Keratinocyte (primary cell): Measurements from ENCODE around the gene MOCS1. TPM values are rescaled to one million over a fixed set of nuclear protein-coding genes. Genes with fewer than 3 reads are reported as not detected.

Experiments
- DNase-seq: peaks from one replicate; pipeline ENCODE4 v3.0.0-alpha.2; 2011; ENCODE audit warnings: low read depth, missing footprints, low spot score
- FAIRE-seq: peaks from 2 replicates; lab custom pipeline; 2011; peaks lifted over from hg19 to GRCh38; lab: Jason Lieb, UNC
- H2AFZ ChIP-seq: 2 replicates; pipeline ENCODE4 v1.6.0; 2012; ENCODE audit warnings: low read length, control low read depth, inconsistent platforms; ENCODE audit not compliant: control insufficient read depth
- H3K27ac ChIP-seq: 2 replicates; pipeline ENCODE4 v1.5.1; 2011; ENCODE audit warnings: low read length; ENCODE audit not compliant: control insufficient read depth, insufficient read depth
- H3K27me3 ChIP-seq: 3 replicates; pipeline ENCODE4 v1.6.0; 2011; ENCODE audit warnings: low read length; ENCODE audit not compliant: control insufficient read depth, insufficient read depth; ENCODE audit errors: extremely low read depth
- H3K36me3 ChIP-seq, 2 experiments: 2 replicates in 1 of 2; 3 replicates in 1 of 2; pipeline ENCODE4 v1.5.1; 2011; ENCODE audit warnings: low read length in 2 of 2, mild to moderate bottlenecking in 1 of 2; ENCODE audit not compliant: control insufficient read depth in 2 of 2, insufficient read depth in 2 of 2; ENCODE audit errors: extremely low read depth in 1 of 2
- H3K4me1 ChIP-seq: 3 replicates; pipeline ENCODE4 v1.5.1; 2011; ENCODE audit warnings: low read length; ENCODE audit not compliant: control insufficient read depth, insufficient read depth; ENCODE audit errors: extremely low read depth
- H3K4me2 ChIP-seq: 3 replicates; pipeline ENCODE4 v1.6.0; 2011; ENCODE audit warnings: low read depth, low read length; ENCODE audit not compliant: control insufficient read depth, insufficient read depth; ENCODE audit errors: extremely low read depth
- H3K4me3 ChIP-seq, 3 experiments: fragments of 200-600 bp in 1 of 3; sonication (generic) in 1 of 3; 2 replicates in 2 of 3; 3 replicates in 1 of 3; pipeline ENCODE4 v1.5.1; 2011 to 2016; ENCODE audit warnings: low read length in 3 of 3, mild to moderate bottlenecking in 3 of 3, control low read depth in 2 of 3, inconsistent platforms in 1 of 3, low read depth in 1 of 3, mixed read lengths in 1 of 3, mixed run types in 1 of 3, moderate library complexity in 1 of 3; ENCODE audit not compliant: control insufficient read depth in 2 of 3, insufficient read depth in 2 of 3; ENCODE audit errors: extremely low read depth in 1 of 3
- H3K79me2 ChIP-seq: 2 replicates; pipeline ENCODE4 v1.6.0; 2012; ENCODE audit warnings: low read length; ENCODE audit not compliant: control insufficient read depth, insufficient read depth
- H3K9ac ChIP-seq: 3 replicates; pipeline ENCODE4 v1.6.0; 2011; ENCODE audit warnings: low read length; ENCODE audit not compliant: control insufficient read depth, insufficient read depth; ENCODE audit errors: extremely low read depth
- H3K9me1 ChIP-seq: 3 replicates; pipeline ENCODE4 v1.6.0; 2011; ENCODE audit warnings: low read length; ENCODE audit not compliant: control insufficient read depth, insufficient read depth; ENCODE audit errors: extremely low read depth
- H3K9me3 ChIP-seq: 2 replicates; pipeline ENCODE4 v1.5.1; 2012; ENCODE audit warnings: low read depth, low read length; ENCODE audit not compliant: control insufficient read depth
- H4K20me1 ChIP-seq: 3 replicates; pipeline ENCODE4 v1.6.0; 2011; ENCODE audit warnings: low read length; ENCODE audit not compliant: control insufficient read depth, insufficient read depth; ENCODE audit errors: extremely low read depth
- CTCF ChIP-seq, 3 experiments: IDR thresholded peaks in 1 of 3; conservative IDR thresholded peaks in 1 of 3; optimal IDR thresholded peaks in 1 of 3; 2 replicates in 2 of 3; 3 replicates in 1 of 3; pipeline versions ENCODE3 to v1.5.1; 2011; ENCODE audit warnings: low read length in 3 of 3, mild to moderate bottlenecking in 3 of 3, moderate library complexity in 2 of 3, control low read depth in 1 of 3, inconsistent platforms in 1 of 3; ENCODE audit not compliant: insufficient read depth in 2 of 3; ENCODE audit errors: extremely low read depth in 1 of 3
- EZH2 ChIP-seq: IDR thresholded peaks from one replicate; pipeline ENCODE4 v1.6.1; 2012; ENCODE audit warnings: inconsistent platforms, mild to moderate bottlenecking, low read length, moderate library complexity
- dilution Hi-C: fragments of 300-500 bp; cut with MboI; formaldehyde crosslinking; loops from one replicate; pipeline ENCODE4 v1.7.0; 2020; ENCODE audit warnings: low sequenced_read_pairs; ENCODE audit not compliant: extremely low pct_ligation_motif_present
- polyA plus RNA-seq, 5 experiments: library from polyadenylated mRNA; depleted of rRNA in 3 of 5; stranded (reverse) in 3 of 5; stranded (forward) in 1 of 5; unstranded in 1 of 5; fragments of >200 nt; gene quantifications; 1 replicate in 1 of 5; 2 replicates in 3 of 5; 3 replicates in 1 of 5; pipeline versions ENCODE4 v1.2.1 to v1.2.3, GENCODE V29; 2011 to 2012; ENCODE audit warnings: missing spikeins in 2 of 5, low read depth in 1 of 5, low replicate concordance in 1 of 5

The MOCS1 gene
- polyA plus RNA-seq, 1 donor (not counting 4 experiments of a cell fraction or from before 2014, with no cell fraction given), result 2.2 TPM

- no peaks in the 10 kb centered on the region for H3K9me3 ChIP-seq
- FAIRE-seq, result no peak
- no peak overlapping the region for H3K4me2 ChIP-seq
- H3K4me3 ChIP-seq, result no peak overlapping the region
- H3K9me1 ChIP-seq, result no peaks in the 10 kb centered on the region
- dilution Hi-C loops, result no loop called here
- H3K4me1 ChIP-seq, result no peaks in the 10 kb centered on the region
- no peaks in the 10 kb centered on the region for H3K36me3 ChIP-seq
- no peaks in the 10 kb centered on the region for H3K27me3 ChIP-seq
- no peaks in the 10 kb centered on the region for H3K79me2 ChIP-seq
- H2AFZ ChIP-seq, result no peak overlapping the region
- no peak for DNase-seq
- H3K27ac ChIP-seq, result no peak overlapping the region
- no peak overlapping the region for H3K9ac ChIP-seq
- no peaks in the 10 kb centered on the region for H4K20me1 ChIP-seq
- TF ChIP-seq CTCF (optimal IDR thresholded peaks at IDR 0.05 in 1 of 3, IDR thresholded peaks at IDR 0.05 in 1 of 3, conservative IDR thresholded peaks at IDR 0.05 in 1 of 3; ENCODE audit: extremely low read depth in 1 of 3, insufficient read depth in 2 of 3, low read length in 3 of 3) (no peak), EZH2 (no peak)
Observed at GRCh38 chr6:39899554-39900295, 34.5 kb downstream of the MOCS1 start.

GRCh38 chr6:39898625-39899024 is 35.6 kb downstream of the MOCS1 start:
- H3K4me2 ChIP-seq, result no peak overlapping the region
- H3K27me3 ChIP-seq, result no peaks in the 10 kb centered on the region
- H3K9ac ChIP-seq, result no peak overlapping the region
- DNase-seq (no peak), FAIRE-seq (no peak)
- dilution Hi-C loops, result no loop called here
- no peaks in the 10 kb centered on the region for H3K9me3 ChIP-seq
- no peaks in the 10 kb centered on the region for H4K20me1 ChIP-seq
- H3K27ac ChIP-seq, result no peak overlapping the region
- no peak for TF ChIP-seq EZH2
- TF ChIP-seq CTCF (optimal IDR thresholded peaks at IDR 0.05 in 1 of 3, IDR thresholded peaks at IDR 0.05 in 1 of 3, conservative IDR thresholded peaks at IDR 0.05 in 1 of 3; ENCODE audit: extremely low read depth in 1 of 3, insufficient read depth in 2 of 3, low read length in 3 of 3), result no peak
- no peak overlapping the region for H3K4me3 ChIP-seq
- no peaks in the 10 kb centered on the region for H3K9me1 ChIP-seq
- no peaks in the 10 kb centered on the region for H3K36me3 ChIP-seq
- H3K79me2 ChIP-seq, result no peaks in the 10 kb centered on the region
- H3K4me1 ChIP-seq, result no peaks in the 10 kb centered on the region
- no peak overlapping the region for H2AFZ ChIP-seq
